GM12801 (cell line): Measurements from ENCODE around the gene ARHGEF17.

Source experiments
- CTCF ChIP-seq: IDR thresholded peaks from one replicate; pipeline ENCODE4 v1.5.1; 2011; ENCODE audit warnings: control low read depth; ENCODE audit not compliant: insufficient read length; ENCODE audit errors: extremely low read depth

ARHGEF17 gene

DNA sequence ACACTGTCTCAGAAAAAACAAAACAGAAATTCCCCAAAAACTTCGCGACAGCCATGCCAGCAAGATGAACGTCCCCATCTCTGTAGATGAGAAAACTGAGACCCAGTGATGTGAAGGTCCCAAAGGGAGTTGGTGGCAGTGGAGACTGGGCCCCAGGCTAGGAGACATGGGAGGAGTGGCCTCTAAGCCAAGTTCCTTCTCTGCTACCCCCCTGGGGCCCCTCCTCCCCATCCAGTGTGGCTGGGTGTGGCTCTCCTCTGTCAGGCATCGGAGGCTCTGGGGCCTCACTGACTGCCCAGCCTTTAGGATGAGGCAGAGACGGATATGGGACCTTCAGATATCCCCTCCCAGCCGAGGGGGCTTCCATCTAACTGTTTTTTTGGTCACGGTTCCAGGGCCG lies 77.9 kb downstream of the ARHGEF17 start:
- TF ChIP-seq CTCF, result no peak

DNA sequence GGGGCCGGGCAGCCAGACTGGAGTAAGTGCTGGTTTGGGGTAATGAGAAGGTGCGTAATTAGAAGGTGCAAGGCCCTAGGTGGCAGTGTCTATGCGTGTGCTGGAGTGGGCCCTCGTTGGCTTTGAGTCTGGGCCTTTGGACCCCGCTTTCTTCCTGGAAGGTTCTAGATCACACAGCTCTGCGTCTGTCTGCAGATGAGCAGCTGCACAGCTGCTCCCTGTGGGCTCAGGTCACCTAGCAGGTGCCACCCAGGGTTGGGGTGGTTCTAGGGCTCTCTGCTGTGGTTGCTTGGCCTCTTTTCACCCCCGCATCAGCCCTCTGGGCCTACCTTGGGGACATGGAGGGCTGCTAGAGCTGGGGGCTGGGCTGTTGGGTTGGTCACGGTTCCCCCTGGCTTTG lies 78.5 kb downstream of the ARHGEF17 start:
- TF ChIP-seq CTCF, result no peak

- TF ChIP-seq CTCF, result no peak
These were observed 79.7 kb downstream of the ARHGEF17 start for GRCh38 chr11:73387594-73388264.

DNA sequence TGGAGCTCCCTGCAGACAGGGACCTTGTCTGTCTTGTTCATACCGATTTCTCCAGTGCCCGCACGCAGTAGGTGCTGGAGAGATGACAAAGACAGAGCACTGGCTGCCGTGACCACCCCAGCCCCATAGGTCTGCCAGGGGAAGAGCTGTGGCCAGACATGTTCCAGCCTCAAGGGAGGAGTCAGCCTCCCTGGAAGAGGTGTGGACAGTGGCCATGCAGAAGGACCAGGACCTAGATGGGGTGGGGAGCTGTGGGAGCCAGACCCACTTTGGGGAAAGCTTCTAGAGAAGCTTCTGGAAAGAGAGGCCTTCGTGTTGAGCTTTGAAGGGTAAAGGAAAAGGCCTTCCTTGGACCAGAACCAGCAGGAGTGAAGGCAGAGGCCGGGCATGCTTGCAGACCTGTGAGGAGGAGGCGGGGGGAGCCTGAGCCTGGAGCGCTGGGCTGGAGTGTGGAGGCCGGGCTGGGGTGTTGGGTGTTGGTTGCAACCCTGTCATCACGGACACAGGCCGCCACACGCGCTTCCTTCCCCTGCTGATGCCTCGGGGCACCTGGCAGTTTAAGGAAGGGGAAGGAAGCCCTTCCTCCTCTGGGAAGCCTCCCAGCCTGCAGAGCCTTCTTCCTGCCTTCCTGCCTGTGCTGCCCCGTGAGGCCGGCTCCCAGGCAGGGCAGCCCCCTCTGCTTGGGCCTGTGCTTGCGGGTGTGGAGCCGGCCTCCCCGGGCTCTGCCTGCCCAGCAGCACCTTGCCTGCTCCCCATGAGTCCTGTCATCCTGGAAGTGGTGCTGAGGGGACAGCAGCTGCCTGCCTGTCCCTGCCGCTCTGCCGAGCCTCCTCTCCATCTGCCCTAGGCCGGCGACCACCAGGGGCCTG lies 80.4 kb downstream of the ARHGEF17 start:
- TF ChIP-seq CTCF, result no peak

- TF ChIP-seq CTCF, result no peak
These were observed 81.1 kb downstream of the ARHGEF17 start for GRCh38 chr11:73389134-73389525.

DNA sequence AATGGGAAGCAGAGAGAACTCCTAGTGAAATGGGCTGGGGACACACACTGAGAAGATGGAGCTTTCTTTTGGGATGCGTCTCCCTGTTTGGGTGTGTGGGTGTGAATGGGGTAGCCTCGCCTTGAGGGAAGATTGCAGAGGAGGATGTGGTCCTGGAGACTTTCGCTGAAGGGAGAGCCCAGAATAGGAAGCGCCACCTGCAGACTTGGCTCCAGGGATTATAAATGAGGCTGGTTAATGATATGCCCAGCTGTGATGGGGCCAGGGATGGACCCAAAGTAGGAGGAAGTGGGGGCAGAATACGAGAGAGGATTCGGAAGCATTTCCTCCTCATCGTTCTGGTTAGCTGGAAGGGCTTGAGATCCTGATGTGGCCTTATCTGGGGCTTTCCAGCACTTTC lies 81.8 kb downstream of the ARHGEF17 start:
- no peak for TF ChIP-seq CTCF

GRCh38 chr11:73390601-73391565 lies 82.8 kb downstream of the ARHGEF17 start:
- no peak for TF ChIP-seq CTCF
